Left colon (tissue), 2 donors: ENCODE measurements around the gene ADGRD1. TPM values are rescaled to one million over a fixed set of nuclear protein-coding genes. Genes with fewer than 3 reads are reported as not detected.
"Not testable (repeated sequence)": the region's sequence is repeated elsewhere in the genome, so short reads cannot be mapped to it uniquely, and the experiment has no call there.

Experiments used
- ATAC-seq: fragments of 200-7000 bp; cut with Tn5 transposase; one replicate; pipeline ENCODE4 v1.9.1; 2020; ENCODE audit warnings: mild to moderate bottlenecking, moderate library complexity
- DNase-seq, 2 donors: peaks; one replicate each; pipeline ENCODE4 v3.0.0-alpha.2; 2020
- intact Hi-C, 2 donors: fragments of 100-400 bp; cut with DNase I in 1 of 2; cut with micrococcal nuclease in 1 of 2; formaldehyde crosslinking; loops; one replicate each; pipeline versions ENCODE4 v1.11.2 to v1.14.0; 2022; cut with DNase I, micrococcal nuclease
- total RNA-seq, 2 donors: library from RNA; stranded (reverse); fragmentation: NEBNext Ultra II Directional; extraction: Animal tissue kit (Norgen Biotek cat#: 25700); gene quantifications; one replicate each; pipeline ENCODE4 v1.2.1, GENCODE V29; 2021
- donor health status: DM: no; HTN: no; CAD: no.
- donor health status: DM: yes; HTN: yes; CAD: no.

The ADGRD1 gene
- total RNA-seq, 2 donors from 2014 or later = 4.0 to 5.8 TPM

GRCh38 chr12:131128556-131128955 lies 174.8 kb downstream of the ADGRD1 start:
- ATAC-seq = no peak
- no peak for DNase-seq
- intact Hi-C loops = no loop called here

- intact Hi-C loops, ATAC-seq, DNase-seq: not testable (repeated sequence)
Measured at GRCh38 chr12:131128966-131129619, 175.4 kb downstream of the ADGRD1 start.

- intact Hi-C loops = loop anchor here in 1 of 2 donors (10.0 kb wide), 1 partner anchor 215 kb away; no protein-coding TSS in a partner anchor
- no peak for ATAC-seq
- DNase-seq = no peak
Measured at GRCh38 chr12:131129839-131130238, 176.1 kb downstream of the ADGRD1 start.

- ATAC-seq (no peak), DNase-seq (no peak)
- intact Hi-C loops = loop anchor here in 1 of 2 donors (10.0 kb wide), 1 partner anchor 216 kb away; no protein-coding TSS in a partner anchor
Measured at GRCh38 chr12:131130311-131130911, 176.7 kb downstream of the ADGRD1 start.

- no peak for ATAC-seq
- intact Hi-C loops = loop anchor here in 1 of 2 donors (10.0 kb wide), 1 partner anchor 216 kb away; no protein-coding TSS in a partner anchor
- DNase-seq = no peak
Measured at GRCh38 chr12:131131077-131131807, 177.5 kb downstream of the ADGRD1 start.

GRCh38 chr12:131131808-131132117 lies 178.1 kb downstream of the ADGRD1 start:
- intact Hi-C loops = loop anchor here in 1 of 2 donors (10.0 kb wide), 1 partner anchor 217 kb away; no protein-coding TSS in a partner anchor
- DNase-seq (no peak), ATAC-seq (no peak)

GRCh38 chr12:131132118-131132892 lies 178.6 kb downstream of the ADGRD1 start:
- ATAC-seq (peak; percentile 43), DNase-seq (peak; percentile 45 to 73)
- intact Hi-C loops = loop anchor here in 1 of 2 donors (10.0 kb wide), 1 partner anchor 218 kb away; no protein-coding TSS in a partner anchor

- ATAC-seq (no peak), DNase-seq (no peak)
- intact Hi-C loops = loop anchor here in 1 of 2 donors (10.0 kb wide), 1 partner anchor 218 kb away; no protein-coding TSS in a partner anchor
Measured at GRCh38 chr12:131133015-131133905, 179.6 kb downstream of the ADGRD1 start.

GRCh38 chr12:131133994-131134393 lies 180.3 kb downstream of the ADGRD1 start:
- ATAC-seq (no peak), DNase-seq (no peak)
- intact Hi-C loops = loop anchor here in 1 of 2 donors (10.0 kb wide), 1 partner anchor 219 kb away; no protein-coding TSS in a partner anchor

- intact Hi-C loops = loop anchor here in 1 of 2 donors (10.0 kb wide), 1 partner anchor 220 kb away; no protein-coding TSS in a partner anchor
- no peak for ATAC-seq
- no peak for DNase-seq
Measured at GRCh38 chr12:131134523-131135310, 181.0 kb downstream of the ADGRD1 start.

- DNase-seq (no peak), ATAC-seq (no peak)
- intact Hi-C loops = loop anchor here in 1 of 2 donors (10.0 kb wide), 1 partner anchor 221 kb away; no protein-coding TSS in a partner anchor
Measured at GRCh38 chr12:131135311-131135785, 181.6 kb downstream of the ADGRD1 start.

- ATAC-seq (no peak), DNase-seq (no peak)
- intact Hi-C loops = loop anchor here in 1 of 2 donors (10.0 kb wide), 1 partner anchor 221 kb away; no protein-coding TSS in a partner anchor
Measured at GRCh38 chr12:131135786-131136538, 182.3 kb downstream of the ADGRD1 start.

GRCh38 chr12:131136539-131136872 lies 182.8 kb downstream of the ADGRD1 start:
- ATAC-seq (no peak), DNase-seq (no peak)
- intact Hi-C loops = loop anchor here in 1 of 2 donors (10.0 kb wide), 1 partner anchor 222 kb away; no protein-coding TSS in a partner anchor

- intact Hi-C loops = loop anchor here in 1 of 2 donors (10.0 kb wide), 1 partner anchor 222 kb away; no protein-coding TSS in a partner anchor
- no peak for DNase-seq
Measured at GRCh38 chr12:131137009-131137835, 183.5 kb downstream of the ADGRD1 start.

More at GRCh38 chr12:131137009-131137835, 183.5 kb downstream of the ADGRD1 start:
- no peak for ATAC-seq
